ENCODE data around the gene HCK.

HCK gene

DNA sequence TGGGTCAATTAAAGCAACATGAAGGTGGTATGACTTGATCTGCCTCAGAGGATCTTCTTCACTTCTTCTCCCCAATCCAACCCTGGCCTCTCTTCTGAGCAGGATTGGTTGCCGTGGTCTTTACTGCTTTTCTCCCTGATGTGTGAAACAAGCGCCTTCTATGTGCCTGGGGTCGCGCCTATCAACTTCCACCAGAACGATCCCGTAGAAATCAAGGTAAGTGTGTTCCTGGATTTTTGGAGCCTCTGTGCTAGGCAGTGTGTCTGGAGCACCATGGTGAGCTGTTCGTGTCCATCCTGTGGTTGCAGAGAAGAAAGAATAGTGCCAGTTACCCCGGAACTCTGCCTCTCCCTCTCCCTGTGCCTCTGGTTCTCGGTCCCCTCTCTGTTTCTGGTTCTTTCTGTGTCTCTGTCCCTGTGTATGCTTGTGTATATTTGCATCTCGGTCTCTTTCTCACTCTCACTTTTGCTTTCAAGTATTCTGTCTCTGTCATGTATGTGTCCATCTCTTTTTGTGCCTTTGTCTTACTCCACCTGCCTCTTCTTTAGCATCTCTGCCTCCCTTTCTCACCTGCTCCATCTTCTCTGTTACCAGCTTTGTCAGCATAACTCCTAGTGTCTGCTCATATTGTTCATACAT lies 81.0 kb downstream of the HCK start:
- DNase-seq: no peak

DNA sequence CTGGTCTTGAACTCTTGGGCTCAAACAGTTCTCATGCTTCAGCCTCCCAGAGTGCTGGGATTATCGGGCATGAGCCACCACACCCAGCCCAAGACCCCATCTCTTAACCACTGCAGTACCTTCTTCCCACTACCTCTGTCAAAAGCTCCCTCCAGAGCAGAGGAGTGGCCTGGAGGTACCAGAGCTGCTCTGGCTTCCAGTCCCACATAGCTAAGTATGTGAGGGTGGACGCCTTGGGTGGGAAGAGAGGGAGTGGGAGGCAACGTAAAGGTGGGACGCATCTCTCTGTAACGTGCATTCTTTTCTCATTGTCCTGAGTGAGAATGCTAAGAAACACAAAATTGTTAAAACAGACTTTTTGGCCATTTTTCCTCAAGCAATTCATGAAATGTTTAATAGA lies 82.0 kb downstream of the HCK start:
- no peak for DNase-seq

DNA sequence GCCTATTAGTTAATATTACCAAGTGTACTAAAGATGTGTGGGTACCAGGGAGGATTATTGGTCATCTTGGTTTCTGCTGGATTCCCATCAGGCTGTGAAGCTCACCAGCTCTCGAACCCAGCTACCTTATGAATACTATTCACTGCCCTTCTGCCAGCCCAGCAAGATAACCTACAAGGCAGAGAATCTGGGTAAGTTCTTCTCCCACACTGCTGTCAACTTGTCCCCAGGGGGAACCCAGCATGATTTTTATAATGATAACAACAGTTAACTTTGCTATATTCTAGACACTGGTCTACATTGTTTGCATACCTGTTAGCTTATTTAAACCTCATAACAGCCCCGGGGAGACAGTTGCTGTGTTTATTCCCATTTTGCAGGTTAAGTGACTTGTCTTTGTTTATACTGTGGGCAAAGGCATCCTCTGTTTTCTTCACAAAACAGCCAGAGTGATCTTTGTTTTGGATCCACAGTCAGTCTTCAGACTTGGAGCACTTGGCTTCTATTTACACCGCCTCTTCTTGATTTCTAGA lies 84.0 kb downstream of the HCK start:
- DNase-seq: no peak

DNA sequence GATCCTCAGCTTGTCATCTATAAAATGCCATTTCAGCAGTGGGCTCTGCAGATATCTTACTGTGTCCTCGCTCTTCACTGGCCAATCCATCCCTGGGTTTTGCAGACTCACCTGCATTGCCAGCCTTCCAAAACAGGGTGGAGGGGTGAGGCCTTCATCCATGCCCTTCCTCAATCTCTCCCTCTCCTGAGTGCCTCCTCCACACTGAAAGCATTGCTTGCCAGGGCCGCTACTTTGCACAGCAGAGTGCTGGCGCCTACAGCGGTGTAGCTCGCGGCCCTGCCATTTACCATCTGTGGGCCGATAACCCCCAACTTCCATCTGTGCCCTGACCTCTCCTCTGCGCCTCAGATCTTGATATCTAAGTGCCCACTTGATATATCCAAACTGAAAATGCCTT lies 86.9 kb downstream of the HCK start:
- no peak for DNase-seq

DNA sequence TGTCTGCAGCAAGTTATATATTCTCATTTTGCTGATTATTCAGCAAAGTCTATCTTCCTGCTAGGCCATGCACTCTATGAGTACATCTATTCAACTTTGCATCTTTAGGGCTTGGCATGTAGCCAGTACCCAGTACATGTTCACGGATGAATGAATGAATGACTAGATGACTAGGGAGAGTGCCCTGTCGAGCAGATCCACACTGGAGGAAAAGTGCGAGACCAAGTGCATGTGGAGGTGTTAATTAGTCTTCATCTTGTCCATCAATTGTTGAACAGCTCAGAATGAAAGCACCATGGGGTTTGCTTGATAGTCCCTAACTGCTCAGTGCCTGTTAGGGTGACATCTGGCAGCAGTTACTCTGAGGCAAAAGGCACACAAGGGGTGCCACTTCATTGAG lies 87.9 kb downstream of the HCK start:
- peak; percentile 94 for DNase-seq

DNA sequence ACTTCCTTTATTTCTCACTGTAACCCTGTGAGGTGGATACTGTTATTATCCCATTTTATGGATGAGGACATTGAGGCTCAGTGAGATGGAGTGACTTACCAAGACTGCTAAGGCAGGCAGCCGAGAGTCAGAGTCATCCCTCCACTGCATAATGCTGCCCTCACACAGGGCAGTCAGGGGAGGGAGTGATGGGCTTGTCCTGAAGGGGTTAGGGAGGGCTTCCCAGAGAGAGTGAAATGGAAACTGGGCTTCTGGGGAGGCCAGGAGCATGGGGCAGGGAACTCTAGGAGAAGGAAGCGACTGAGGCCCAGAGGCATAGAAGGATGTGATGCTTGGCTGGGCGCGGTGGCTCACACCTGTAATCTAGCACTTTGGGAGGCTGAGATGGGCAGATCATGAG lies 88.6 kb downstream of the HCK start:
- no peak for DNase-seq

DNA sequence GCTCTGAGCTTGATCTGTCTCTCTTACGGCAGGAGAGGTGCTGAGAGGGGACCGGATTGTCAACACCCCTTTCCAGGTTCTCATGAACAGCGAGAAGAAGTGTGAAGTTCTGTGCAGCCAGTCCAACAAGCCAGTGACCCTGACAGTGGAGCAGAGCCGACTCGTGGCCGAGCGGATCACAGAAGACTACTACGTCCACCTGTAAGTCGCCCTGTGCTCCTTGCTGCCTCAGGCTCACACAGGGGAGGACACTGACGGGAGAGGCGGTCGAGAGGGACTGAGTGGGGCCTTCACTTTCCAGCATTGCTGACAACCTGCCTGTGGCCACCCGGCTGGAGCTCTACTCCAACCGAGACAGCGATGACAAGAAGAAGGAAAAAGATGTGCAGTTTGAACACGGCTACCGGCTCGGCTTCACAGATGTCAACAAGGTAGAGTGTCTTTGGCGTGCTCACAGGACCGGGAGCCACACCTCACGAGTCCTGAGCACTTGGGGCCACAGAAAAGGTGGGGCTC lies 89.5 kb downstream of the HCK start:
- no peak for DNase-seq

DNA sequence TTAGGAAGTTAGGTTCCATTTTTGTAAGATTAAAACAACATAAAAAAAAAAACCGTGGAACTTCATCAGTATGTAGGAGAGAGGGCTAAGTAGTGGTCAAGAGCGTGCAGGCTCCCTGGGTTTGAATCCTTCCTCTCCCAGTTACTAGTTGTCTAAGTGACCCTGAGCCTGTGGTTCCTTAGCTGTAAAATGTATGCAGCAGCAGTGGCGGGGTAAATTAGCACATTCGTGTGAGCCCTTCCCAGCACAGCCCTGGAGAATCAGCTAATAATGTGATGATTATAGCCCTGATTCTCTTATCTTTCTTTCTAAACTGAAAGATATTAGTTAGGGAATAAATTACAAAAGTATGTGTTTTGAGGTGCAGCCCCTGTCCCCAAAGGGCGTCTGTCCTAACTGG lies 90.0 kb downstream of the HCK start:
- no peak for DNase-seq

DNA sequence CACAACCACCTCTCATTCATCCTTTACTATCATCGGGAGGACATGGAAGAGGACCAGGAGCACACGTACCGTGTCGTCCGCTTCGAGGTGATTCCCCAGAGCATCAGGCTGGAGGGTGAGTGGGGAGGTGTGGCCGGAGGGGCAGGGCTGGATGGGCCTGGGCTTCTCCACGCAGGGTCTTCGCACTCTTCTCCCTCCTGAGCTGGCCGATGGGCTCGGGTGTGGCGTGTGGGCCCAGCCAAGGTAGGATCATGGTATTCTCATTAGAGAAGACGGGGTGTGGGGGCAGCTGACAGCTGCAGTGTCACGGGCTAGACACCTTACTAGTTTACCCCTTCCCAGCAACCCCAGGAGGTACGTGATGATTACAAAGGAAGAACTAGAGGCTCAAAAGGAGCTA lies 90.9 kb downstream of the HCK start:
- no peak for DNase-seq

DNA sequence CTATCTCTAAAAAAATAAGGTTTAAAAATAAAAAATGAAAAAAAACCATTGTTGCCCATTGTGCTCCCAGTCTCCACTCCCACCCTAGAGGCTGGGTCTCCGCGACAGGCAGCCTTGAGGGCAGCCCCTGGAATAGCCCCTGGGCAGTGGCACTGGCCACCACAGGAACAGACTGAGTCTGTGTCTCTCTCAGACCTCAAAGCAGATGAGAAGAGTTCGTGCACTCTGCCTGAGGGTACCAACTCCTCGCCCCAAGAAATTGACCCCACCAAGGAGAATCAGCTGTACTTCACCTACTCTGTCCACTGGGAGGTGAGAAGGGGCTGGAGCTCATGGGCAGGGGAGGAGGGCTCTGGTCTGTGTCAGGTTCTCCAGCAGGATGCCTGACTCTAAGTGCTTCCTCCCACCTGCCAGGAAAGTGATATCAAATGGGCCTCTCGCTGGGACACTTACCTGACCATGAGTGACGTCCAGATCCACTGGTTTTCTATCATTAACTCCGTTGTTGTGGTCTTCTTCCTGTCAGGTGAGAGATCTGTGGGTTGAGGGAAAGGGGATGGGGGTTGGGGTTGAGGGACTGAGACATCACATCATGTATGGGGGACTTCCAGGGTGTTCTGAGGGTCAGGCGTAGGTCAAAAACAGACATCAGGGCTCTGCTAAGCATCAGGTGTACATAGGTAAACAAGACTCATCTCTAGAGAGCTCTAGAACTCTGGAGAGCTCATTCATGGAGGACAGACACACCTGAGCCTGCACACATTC lies 93.0 kb downstream of the HCK start:
- no peak for DNase-seq

DNA sequence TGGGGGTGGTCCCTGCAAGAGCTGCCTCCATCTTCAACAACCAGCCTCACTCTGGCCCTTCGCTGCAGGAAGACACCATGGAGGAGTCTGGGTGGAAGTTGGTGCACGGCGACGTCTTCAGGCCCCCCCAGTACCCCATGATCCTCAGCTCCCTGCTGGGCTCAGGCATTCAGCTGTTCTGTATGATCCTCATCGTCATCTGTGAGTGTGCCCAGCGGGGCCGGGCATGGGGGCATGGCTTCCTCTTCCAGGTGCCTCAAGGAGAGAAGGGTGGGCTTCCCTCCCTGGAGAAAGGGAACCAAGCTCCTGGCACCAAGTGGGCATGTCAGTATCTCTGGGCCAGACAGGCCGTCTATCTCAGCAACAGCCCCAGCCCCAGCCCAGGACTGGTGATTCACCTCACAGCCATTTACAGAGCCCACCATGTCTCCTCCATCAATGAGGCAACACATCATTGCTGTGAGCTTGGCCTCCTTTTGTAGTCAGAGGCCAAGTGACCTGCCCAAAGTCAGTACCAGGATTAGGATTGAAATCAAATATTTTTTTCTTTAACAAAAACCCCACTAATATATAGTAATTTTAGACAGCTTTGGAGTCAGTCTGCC lies 97.6 kb downstream of the HCK start:
- no peak for DNase-seq

DNA sequence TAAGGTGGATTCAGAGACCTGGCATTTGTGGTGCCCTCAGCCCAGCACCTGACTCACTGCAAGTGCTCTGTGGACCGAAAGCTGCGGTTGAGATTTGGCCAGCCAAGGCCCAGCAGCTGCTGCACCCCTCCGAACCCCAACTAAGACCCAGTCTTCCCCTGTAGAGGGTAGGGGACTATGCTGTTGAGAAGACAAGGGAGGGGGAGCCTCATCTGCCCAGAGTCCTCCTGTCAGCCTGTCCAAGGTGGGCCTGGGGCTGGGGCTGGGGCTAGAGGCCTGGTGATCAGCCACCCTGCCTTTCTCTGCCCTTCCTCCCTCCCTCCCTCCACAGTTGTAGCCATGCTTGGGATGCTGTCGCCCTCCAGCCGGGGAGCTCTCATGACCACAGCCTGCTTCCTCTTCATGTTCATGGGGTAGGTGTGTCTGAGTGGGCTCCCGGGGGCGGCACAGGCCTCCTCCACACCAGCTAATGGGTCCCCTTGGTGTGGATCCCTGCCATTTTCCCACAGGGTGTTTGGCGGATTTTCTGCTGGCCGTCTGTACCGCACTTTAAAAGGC lies 98.3 kb downstream of the HCK start:
- DNase-seq: no peak
